K562 (cell line): ENCODE measurements around the gene ABHD3. TPM values are rescaled to one million over a fixed set of nuclear protein-coding genes. Genes with fewer than 3 reads are reported as not detected.

Source experiments
- ATAC-seq: fragments of 200-7000 bp; cut with Tn5 transposase; 3 replicates; pipeline ENCODE4 v1.9.1; 2020; ENCODE audit warnings: moderate library complexity
- BruUV-seq: library from RNA; stranded (reverse); fragments of 400-500 nt; replicated peaks from 2 replicates; lab custom pipeline; 2021; lab: Mats Ljungman, UMichigan
- CTCF ChIA-PET: fragments of 300-600 bp; formaldehyde crosslinking; extraction: SDS; loops from one replicate; lab custom pipeline; 2021; ENCODE audit warnings: low intra/inter-chr PET ratio; lab: Yijun Ruan, JAX
- POLR2A ChIA-PET: fragments of 300-600, 350-650 bp; sonication (Branson Sonifier 250); formaldehyde crosslinking; extraction: SDS; loops from one replicate; lab custom pipeline; 2021; ENCODE audit warnings: antibody characterized with exemption, inconsistent platforms; lab: Yijun Ruan, JAX
- DNase-seq, 4 experiments: peaks; one replicate each; pipeline versions ENCODE4 v3.0.0 to v3.0.0-alpha.2; 2011 to 2018; ENCODE audit warnings: low spot score in 3 of 4, mixed read lengths in 3 of 4; ENCODE audit errors: extremely low read depth in 1 of 4
- FAIRE-seq: peaks from 2 replicates; lab custom pipeline; 2011; peaks lifted over from hg19 to GRCh38; lab: Jason Lieb, UNC
- H2AFZ ChIP-seq: 2 replicates; pipeline ENCODE4 v1.6.0; 2011; ENCODE audit warnings: low read depth, low read length, control low read depth, inconsistent platforms
- H3K27ac ChIP-seq: fragments of 200-600 bp; 3 replicates; pipeline ENCODE4 v1.8.0; 2011; ENCODE audit warnings: low read depth, mild to moderate bottlenecking, control low read depth, inconsistent platforms, low read length, moderate library complexity, mixed read lengths; ENCODE audit errors: extremely low read depth
- H3K27me3 ChIP-seq, 2 experiments: fragments of 300-600 bp in 1 of 2; 2 replicates in 1 of 2; 3 replicates in 1 of 2; pipeline versions ENCODE4 v1.6.0 to v1.8.0; 2011; ENCODE audit warnings: inconsistent platforms in 2 of 2, low read length in 2 of 2, mild to moderate bottlenecking in 1 of 2, mixed read lengths in 1 of 2, moderate library complexity in 1 of 2; ENCODE audit not compliant: control insufficient read depth in 2 of 2, insufficient read depth in 2 of 2
- H3K36me3 ChIP-seq: fragments of 300-600 bp; 3 replicates; pipeline ENCODE4 v1.8.0; 2011; ENCODE audit warnings: mild to moderate bottlenecking, low read length, inconsistent platforms; ENCODE audit not compliant: control insufficient read depth, insufficient read depth
- H3K4me1 ChIP-seq, 2 experiments: fragments of 200-600 bp in 1 of 2; replicated peaks in 1 of 2; 2 replicates in 1 of 2; 3 replicates in 1 of 2; pipeline versions ENCODE4 v1.5.1 to v1.8.0; 2011; ENCODE audit warnings: inconsistent platforms in 2 of 2, low read length in 2 of 2, mild to moderate bottlenecking in 1 of 2, mixed read lengths in 1 of 2, moderate library complexity in 1 of 2; ENCODE audit not compliant: control insufficient read depth in 2 of 2, insufficient read depth in 2 of 2
- H3K4me2 ChIP-seq: 2 replicates; pipeline ENCODE4 v1.6.1; 2011; ENCODE audit warnings: low read length, control low read depth, inconsistent platforms, mixed read lengths; ENCODE audit not compliant: insufficient read depth
- H3K4me3 ChIP-seq: fragments of 200-600 bp; sonication (generic), shearing (Covaris generic); 2 replicates; pipeline ENCODE4 v1.5.1; 2016; ENCODE audit warnings: control low read depth, inconsistent platforms
- H3K79me2 ChIP-seq: fragments of 200-600 bp; 3 replicates; pipeline ENCODE4 v1.8.0; 2011; ENCODE audit warnings: low read length, inconsistent platforms; ENCODE audit not compliant: control insufficient read depth, insufficient read depth
- H3K9ac ChIP-seq, 2 experiments: 2 replicates each; pipeline versions ENCODE4 v1.6.0 to v1.6.1; 2011; ENCODE audit warnings: low read depth in 2 of 2, low read length in 2 of 2, control low read depth in 1 of 2, inconsistent platforms in 1 of 2, mild to moderate bottlenecking in 1 of 2, mixed read lengths in 1 of 2; ENCODE audit not compliant: insufficient read depth in 1 of 2
- H3K9me1 ChIP-seq: one replicate; pipeline ENCODE4 v1.6.0; 2011; ENCODE audit warnings: inconsistent platforms, mild to moderate bottlenecking, low read length, moderate library complexity; ENCODE audit not compliant: control insufficient read depth, insufficient read depth
- H3K9me3 ChIP-seq: replicated peaks from 2 replicates; pipeline ENCODE4 v1.5.1; 2011; ENCODE audit warnings: low read depth, low read length, inconsistent platforms; ENCODE audit not compliant: control insufficient read depth, insufficient read depth
- H4K20me1 ChIP-seq: replicated peaks from 2 replicates; pipeline ENCODE4 v1.6.1; 2011; ENCODE audit warnings: low read length, inconsistent platforms, mixed read lengths; ENCODE audit not compliant: control insufficient read depth, insufficient read depth
- WGBS: fragments of 100-300 bp; shearing (Covaris generic); methylation state at CpG from one replicate; pipeline ENCODE4 v1.1.6; 2016; ENCODE audit warnings: low coverage, mixed read lengths; ENCODE audit not compliant: insufficient coverage; ENCODE audit errors: missing lambda C conversion rate; 5-methylcytosine and 5-hydroxymethylcytosine counted together
- in situ Hi-C: fragments of 300-500 bp; cut with MboI; formaldehyde crosslinking; loops from 4 replicates; pipeline ENCODE4 v1.15.0; 2018; ENCODE audit warnings: inconsistent platforms, mixed read lengths
- intact Hi-C: fragments of 100-400 bp; cut with micrococcal nuclease; formaldehyde crosslinking; loops from 2 replicates; pipeline ENCODE4 v1.14.2; 2022
- polyA plus RNA-seq, 8 experiments: library from polyadenylated mRNA; depleted of rRNA in 4 of 8; stranded (reverse) in 5 of 8; unstranded in 3 of 8; fragments of >200 nt; fragmentation: Nextera tagmentation in 2 of 8; fragmentation: Illumina TruSeq in 1 of 8; extraction: Ambion mirVana in 2 of 8; extraction: Trizol in 1 of 8; gene quantifications; 2 replicates each; pipeline versions ENCODE4 v1.2.1 to v1.2.3, GENCODE V29; 2011 to 2014; ENCODE audit warnings: inconsistent platforms in 1 of 8, missing spikeins in 1 of 8
- total RNA-seq, 7 experiments: library from RNA; depleted of rRNA in 6 of 7; stranded (reverse); fragments of >200 nt in 6 of 7; fragmentation: Illumina TruSeq in 2 of 7; extraction: Trizol in 2 of 7; gene quantifications; 2 replicates each; pipeline versions ENCODE4 v1.2.1 to v1.2.3, GENCODE V29; 2011 to 2021; ENCODE audit warnings: low replicate concordance in 1 of 7
- TF ChIP-seq, protein P1 (sequence below): fragments of 200-400 bp; formaldehyde crosslinking; IDR thresholded peaks from 2 replicates; pipeline ENCODE4 v1.6.1; 2017; ENCODE audit warnings: mild to moderate bottlenecking, low read depth, low read length, moderate library complexity
- TF ChIP-seq, protein P2 (sequence below), 3 experiments: IDR thresholded peaks in 2 of 3; conservative IDR thresholded peaks in 1 of 3; 2 replicates each; pipeline ENCODE4 v1.5.1; 2011 to 2012; ENCODE audit warnings: low read length in 3 of 3, mild to moderate bottlenecking in 3 of 3, control low read depth in 2 of 3, improper control_type of control experiment in 1 of 3, inconsistent platforms in 1 of 3, low read depth in 1 of 3, mixed read lengths in 1 of 3, moderate library complexity in 1 of 3; ENCODE audit not compliant: insufficient read depth in 2 of 3

Gene ABHD3
- total and polyA plus RNA-seq, 9 of the 15 experiments (the other 6 are each of a cell fraction or from before 2014, with no cell fraction given): 6.3 to 38.8 (median 19.4) TPM

DNA sequence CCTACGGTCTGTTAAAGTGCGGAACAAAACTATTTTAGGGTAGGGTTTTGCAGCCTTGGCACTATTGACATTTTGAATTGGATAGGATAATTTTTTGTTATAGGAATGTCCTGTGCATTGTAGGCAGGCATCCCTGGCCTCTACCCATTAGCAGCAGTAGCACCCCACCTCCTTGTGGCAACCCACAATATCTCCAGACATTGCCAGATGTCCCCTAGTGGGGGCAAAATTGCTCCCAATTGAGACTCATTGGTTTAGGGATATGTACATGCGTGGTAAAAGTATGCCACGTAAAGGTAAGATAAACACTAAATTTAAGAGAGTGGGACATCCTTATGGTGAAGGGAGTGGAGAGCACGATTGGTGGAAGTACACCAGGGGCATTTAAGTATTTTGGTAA is 40.7 kb upstream of the ABHD3 start:
- 87% methylated on average over 5 of the region's 5 CpGs for WGBS
- DNase-seq (no peak), ATAC-seq (no peak), FAIRE-seq (no peak)
- Histone ChIP-seq H3K9me1 (no peaks in the 10 kb centered on the region), H3K9me3 (no peaks in the 10 kb centered on the region), H3K4me1 (peaks cover 12 to 15% of the 10 kb centered on the region in 2 experiments; a peak in 3 of 5 replicates), H2AFZ (no peak overlapping the region), H3K27ac (no peak overlapping the region), H3K79me2 (peaks cover 90% of the 10 kb centered on the region), H4K20me1 (peaks cover 25% of the 10 kb centered on the region), H3K4me3 (no peak overlapping the region), H3K27me3 (no peaks in the 10 kb centered on the region), H3K4me2 (no peak overlapping the region), H3K9ac (no peak overlapping the region), H3K36me3 (no peaks in the 10 kb centered on the region)
- no TSS peak for BruUV-seq
- in situ Hi-C loops: no loop called here
- intact Hi-C loops: loop anchor here (10.0 kb wide), 1 partner anchor 250 kb away; no protein-coding TSS in a partner anchor
- ChIA-PET POLR2A (no interaction called here), CTCF (no interaction called here)
- TF ChIP-seq, protein P1, sequence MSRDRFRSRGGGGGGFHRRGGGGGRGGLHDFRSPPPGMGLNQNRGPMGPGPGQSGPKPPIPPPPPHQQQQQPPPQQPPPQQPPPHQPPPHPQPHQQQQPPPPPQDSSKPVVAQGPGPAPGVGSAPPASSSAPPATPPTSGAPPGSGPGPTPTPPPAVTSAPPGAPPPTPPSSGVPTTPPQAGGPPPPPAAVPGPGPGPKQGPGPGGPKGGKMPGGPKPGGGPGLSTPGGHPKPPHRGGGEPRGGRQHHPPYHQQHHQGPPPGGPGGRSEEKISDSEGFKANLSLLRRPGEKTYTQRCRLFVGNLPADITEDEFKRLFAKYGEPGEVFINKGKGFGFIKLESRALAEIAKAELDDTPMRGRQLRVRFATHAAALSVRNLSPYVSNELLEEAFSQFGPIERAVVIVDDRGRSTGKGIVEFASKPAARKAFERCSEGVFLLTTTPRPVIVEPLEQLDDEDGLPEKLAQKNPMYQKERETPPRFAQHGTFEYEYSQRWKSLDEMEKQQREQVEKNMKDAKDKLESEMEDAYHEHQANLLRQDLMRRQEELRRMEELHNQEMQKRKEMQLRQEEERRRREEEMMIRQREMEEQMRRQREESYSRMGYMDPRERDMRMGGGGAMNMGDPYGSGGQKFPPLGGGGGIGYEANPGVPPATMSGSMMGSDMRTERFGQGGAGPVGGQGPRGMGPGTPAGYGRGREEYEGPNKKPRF: no peak
- TF ChIP-seq, protein P2, sequence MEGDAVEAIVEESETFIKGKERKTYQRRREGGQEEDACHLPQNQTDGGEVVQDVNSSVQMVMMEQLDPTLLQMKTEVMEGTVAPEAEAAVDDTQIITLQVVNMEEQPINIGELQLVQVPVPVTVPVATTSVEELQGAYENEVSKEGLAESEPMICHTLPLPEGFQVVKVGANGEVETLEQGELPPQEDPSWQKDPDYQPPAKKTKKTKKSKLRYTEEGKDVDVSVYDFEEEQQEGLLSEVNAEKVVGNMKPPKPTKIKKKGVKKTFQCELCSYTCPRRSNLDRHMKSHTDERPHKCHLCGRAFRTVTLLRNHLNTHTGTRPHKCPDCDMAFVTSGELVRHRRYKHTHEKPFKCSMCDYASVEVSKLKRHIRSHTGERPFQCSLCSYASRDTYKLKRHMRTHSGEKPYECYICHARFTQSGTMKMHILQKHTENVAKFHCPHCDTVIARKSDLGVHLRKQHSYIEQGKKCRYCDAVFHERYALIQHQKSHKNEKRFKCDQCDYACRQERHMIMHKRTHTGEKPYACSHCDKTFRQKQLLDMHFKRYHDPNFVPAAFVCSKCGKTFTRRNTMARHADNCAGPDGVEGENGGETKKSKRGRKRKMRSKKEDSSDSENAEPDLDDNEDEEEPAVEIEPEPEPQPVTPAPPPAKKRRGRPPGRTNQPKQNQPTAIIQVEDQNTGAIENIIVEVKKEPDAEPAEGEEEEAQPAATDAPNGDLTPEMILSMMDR (IDR thresholded peaks at IDR 0.05 in 2 of 3, conservative IDR thresholded peaks at IDR 0.05 in 1 of 3; ENCODE audit: insufficient read depth in 2 of 3, low read depth in 1 of 3, low read length in 3 of 3): peak; percentile 26 to 84 (median 51); a peak in 4 of 6 replicates
